GM18498 (cell line): ENCODE results near the gene WWOX.
"Not testable (repeated sequence)": the region's sequence is repeated elsewhere in the genome, so short reads cannot be mapped to it uniquely, and the experiment has no call there.

Source experiments
- ATAC-seq: cut with Tn5 transposase; IDR thresholded peaks from one replicate; pipeline ENCODE4 v1.9.1; 2021; ENCODE audit warnings: mild to moderate bottlenecking, moderate library complexity; ENCODE audit not compliant: unreplicated experiment

The WWOX gene

DNA sequence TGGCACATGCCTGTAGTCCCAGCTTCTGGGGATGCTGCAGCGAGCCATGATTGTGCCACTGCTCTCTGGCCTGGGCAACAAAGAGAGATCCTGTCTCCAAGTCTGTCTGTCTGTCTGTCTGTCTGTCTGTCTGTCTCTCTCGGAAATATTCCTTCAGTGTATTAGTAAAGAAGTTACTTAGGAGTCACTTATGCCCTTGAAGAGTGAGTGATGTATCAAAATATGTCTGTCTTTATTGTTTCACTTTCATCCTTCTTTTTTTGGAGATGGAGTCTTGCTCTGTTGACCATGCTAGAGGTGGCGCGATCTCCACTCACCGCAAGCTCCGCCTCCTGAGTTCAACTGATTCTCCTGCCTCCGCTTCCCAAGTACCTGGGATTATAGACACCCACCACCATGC lies 410.5 kb downstream of the WWOX start:
- ATAC-seq: no peak

DNA sequence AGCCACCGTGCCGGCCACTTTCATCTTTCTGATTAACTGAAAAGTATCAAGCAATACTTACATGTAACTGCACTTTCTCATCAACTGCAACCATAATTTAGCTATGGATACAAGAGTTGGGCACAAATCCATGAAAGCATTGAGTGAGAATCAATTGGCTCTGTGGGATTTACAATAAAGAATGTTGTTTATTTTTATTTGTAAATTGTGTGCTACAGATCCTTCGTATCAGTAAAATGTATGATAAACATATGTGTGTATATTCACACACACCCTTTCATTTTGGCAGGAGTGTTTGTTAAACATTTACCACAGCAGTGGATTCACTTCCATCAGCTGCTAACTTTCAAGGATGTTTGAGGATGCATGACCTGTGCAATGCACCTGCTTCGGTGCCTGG lies 411.0 kb downstream of the WWOX start:
- ATAC-seq: no peak

DNA sequence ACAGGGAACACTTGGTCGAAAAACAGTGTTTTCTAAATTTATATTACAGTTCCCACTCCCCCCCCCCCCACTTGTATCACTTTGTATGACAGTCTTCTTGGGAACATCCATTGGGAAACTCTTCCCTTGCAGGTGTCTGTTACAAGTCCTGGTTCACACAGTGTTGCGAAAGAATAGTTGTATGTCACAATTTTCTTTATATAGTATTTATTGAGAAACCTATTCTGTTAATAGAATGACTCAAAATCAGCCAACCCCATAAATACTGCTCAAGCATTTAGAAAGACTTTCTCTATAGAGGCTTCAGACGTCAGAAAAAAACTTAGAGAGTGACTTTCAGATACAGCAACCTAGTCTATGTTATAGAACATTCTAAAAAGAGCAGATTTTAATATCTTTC lies 414.4 kb downstream of the WWOX start:
- ATAC-seq: no peak

DNA sequence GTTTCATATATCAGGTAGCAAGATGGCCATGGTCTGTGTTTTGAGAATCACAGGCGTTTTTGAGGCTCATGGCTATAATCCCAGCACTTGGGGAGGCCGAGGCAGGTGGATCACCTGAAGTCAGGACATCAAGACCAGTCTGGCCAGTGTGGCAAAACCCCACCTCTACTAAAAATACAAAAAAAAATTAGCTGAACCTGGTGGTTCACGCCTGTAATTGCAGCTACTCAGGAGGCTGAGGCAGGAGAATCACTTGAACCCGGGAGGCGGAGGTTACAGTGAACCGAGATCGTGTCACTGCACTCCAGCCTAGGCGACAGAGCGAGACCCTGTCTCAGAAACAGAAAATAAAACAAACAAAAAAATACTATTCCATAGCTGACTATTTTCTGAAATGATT lies 415.4 kb downstream of the WWOX start:
- not testable (repeated sequence) for ATAC-seq

DNA sequence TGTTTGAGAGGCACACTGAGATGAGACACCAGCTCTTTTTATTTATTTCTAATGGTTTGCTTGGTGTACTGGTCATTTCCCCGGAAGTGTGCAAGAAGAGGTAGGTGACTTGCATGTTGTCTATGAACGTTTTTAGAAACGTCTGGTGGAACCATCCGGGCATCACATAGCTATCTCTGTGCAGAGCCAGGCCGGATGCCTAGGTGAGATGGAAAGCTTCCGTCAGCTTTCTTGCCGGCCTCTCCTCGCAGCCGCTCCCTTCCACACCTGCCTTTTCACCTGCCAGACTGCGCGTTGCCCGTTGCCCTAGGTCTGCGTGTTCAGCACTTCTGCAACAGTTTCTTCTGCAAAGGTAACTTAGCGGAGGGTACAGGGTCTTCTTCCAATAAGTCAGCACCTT lies 416.0 kb downstream of the WWOX start:
- ATAC-seq: no peak

DNA sequence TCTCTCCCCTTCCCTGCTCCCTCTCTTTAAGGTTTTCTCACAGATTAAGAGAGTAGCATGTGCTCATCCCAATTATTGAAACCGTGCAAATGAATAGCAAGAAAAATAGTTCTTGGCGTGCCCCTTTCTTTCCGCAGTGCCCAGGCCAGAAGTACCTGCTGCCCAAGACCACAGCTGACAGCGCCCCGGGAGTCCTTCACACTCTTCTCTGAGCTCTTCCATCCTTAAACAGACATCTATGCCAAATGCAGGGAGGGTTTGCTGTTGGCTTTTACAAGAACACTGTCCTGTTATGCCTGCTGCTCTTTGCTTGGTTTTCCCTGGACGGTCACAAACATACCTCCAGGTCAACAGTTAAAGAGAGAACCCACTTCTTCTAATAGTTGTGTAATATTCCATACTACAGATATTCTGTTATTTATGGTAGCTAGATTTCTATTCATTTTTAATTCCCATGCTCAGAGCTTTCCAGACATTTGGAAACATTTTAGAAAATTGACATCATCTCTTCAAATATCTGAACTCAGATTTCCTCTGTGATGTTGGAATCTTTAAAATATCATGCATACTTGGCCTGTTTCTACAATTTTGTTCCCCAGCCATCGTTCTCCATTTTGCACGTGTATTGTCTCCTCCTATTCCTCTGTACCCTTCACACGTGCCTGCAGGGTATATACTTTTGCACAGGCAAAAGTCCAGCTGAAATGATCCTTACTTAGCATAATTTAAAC lies 416.7 kb downstream of the WWOX start:
- no peak for ATAC-seq

DNA sequence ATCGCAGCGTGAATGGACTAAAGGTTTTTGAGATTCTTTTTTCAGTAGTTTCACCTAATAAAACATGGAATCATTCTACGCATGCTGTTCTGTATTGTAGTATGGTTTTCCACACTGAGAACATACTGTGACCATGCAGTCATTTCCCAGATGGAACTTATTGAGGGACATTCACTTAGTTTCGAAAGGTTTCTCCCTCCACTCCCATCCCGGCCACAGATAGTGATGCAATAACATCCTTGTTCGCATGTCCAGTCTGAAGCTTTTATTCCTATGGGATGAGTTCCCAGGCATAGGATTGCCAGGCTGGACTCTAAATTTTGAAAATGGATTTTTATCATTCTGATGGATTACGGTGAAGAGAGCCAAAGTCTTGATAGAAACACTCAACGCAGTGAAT lies 420.4 kb downstream of the WWOX start:
- no peak for ATAC-seq

DNA sequence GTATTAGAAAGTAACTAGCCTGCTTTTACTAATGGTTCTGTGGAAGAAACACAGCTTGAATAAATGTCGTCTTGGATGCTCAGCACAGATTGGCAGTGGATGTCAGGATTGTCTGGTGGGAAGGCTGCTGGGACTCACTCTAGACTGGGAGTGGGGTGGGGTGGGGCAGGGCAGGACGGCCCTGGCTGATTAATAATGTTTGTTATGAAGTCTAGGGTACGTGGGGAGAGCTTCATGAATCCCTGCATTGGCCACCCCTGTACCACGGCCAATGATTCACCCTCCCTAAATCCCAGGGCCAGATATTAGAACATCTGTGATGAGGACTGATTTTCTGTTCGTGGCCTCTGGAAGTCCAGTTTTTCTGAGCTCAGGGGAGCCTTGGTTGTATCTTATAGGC lies 421.0 kb downstream of the WWOX start:
- no peak for ATAC-seq

DNA sequence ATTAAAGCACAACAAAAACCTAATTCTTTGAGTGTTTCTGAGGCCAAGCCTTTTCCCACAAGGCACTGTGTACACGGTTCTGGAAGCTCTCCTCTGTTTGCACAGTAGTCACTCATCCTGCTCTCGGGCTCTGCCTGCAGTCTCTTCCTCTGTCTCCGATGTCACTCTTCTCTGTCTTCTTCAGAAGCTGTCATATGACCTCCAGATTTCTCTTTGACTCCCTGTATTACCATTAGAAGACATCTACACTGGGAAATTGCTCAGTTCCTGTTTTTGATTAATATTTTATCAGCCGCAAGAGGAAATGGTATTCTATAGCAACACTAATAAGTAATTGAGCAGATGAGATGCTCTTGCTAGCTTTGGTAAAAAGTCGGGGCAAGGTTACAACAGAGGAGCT lies 422.9 kb downstream of the WWOX start:
- no peak for ATAC-seq

DNA sequence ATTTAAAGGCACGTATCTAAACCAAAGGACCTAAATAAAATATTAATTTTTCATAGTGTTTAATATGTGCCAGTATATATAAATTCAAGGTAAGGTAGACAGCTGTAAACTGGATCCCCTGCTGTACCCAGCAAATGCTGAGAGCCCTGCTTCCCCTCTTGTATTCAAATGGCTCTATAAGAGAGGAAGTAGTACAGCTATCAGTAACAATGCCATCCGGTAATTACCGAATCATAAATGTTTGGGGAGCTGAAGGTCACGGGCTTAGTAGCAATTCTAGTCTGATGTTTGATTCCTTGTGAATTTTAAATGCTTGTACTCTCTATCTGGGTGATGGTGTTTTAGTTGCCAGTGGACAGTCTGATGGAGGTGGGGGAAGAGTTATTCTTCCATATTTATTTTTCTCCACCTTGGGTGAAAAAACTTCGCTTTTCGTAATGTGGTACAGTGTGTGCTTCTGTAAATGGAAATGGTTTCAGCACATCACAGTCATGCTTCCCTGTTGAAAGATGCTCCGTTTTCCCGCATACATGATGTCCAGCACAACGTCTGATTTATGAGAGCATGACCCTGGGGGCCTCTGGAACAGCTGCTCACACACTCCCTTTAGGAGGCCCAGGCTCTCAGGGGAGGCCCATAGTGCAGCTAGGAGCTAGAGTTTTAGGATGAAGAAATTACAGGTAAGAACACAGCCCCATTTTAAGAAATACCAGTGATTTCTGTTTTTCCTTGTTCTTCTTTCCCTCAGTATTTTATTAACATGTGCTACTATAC lies 423.9 kb downstream of the WWOX start:
- ATAC-seq: no peak

DNA sequence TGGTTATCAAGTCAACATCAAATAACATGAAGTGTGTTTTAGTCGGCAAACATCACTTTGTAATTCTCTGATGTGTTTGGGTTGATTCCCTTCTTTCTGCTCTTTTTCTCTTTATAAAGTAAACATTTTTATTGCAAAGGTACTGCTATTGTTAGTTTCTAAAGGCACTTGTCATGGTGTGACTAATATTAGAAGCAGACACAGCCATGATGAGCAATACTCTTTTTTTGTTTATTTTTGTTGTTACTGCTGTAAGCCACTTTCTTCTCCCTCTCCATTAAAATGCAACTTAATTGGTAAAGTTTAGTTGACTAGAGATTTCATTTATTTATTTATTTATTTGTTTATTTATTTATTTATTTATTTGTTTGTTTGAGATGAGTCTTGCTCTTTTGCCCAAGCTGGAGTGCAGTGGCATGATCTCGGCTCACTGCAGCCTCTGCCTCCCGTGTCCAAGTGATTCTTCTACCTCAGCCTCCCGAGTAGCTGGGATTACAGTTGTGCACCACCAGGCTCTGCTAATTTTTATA lies 424.7 kb downstream of the WWOX start:
- ATAC-seq: no peak

DNA sequence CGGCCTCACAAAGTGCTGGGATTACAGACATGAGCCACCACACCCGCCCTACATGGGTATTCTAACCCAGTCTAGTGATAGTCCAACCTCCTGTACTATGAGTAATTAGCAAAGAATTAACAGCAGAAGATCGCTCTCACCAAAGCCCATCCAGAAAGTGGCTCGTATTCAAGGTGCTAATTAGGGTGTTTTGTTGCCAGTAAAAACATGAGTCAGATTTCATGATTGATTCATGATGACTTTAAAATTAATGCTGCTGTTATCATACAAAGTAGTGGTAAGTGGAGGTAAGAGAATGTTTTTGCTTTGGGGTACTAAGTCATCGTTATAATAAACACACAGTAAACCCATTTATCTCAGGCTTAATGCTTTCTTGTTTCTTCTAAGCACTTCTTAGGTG lies 428.8 kb downstream of the WWOX start:
- no peak for ATAC-seq

DNA sequence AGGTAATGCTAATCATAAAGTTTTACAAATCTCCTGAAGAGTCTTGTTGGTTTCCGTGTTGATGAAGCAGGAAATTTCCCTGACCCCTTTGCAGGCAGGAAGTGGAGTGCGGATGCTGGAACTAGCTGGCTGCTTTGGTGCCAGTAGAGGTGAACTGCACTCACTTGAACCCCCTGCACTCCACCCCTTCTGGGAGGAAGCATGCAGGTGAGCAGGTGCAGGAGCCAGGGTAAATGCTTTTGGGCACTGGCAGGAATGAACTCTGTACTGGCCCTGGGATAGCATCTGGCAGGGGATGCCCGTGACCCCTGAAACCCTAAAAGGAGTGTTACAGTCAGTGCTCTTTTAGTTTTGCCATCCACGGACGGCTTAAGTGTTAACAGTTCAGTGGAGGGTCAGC lies 430.4 kb downstream of the WWOX start:
- no peak for ATAC-seq

DNA sequence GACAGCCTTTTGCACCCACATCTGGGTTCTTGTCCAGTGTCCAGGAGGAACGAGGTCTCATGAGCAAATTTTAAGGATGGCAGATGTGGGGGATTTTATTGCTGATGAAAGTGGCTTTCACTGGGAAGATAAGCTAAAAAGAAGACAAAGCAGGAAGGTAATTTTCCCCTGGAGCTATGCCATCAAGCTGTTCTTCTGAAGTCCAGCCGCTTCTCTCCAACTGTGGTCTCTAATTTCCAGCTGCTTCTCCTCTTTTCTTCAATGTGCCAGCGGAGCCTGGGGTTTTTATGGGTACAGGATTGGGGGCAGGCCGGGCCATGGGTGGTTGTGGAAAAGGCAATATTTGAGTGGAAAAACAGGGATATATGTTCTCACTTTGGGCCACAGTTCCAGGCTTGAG lies 430.8 kb downstream of the WWOX start:
- no peak for ATAC-seq

DNA sequence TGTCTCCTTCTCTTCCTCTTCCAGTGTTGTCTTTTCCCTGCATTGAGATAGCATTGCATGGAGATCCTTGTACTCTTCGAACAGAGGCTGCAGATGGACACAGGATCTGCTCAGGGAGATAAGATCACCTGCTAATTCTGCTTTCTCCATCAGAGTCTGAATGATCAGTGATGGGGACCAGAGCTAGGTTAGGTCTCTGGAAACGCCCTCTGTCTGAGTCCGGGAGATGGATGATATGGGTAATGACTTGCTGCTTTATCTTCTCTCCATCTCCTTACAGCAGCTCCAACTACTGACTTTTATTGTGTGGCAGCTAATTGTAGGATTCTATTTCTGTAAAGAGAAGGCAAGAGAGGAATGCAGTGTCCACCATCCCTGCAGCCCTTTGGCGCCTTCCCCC lies 435.6 kb downstream of the WWOX start:
- ATAC-seq: no peak

DNA sequence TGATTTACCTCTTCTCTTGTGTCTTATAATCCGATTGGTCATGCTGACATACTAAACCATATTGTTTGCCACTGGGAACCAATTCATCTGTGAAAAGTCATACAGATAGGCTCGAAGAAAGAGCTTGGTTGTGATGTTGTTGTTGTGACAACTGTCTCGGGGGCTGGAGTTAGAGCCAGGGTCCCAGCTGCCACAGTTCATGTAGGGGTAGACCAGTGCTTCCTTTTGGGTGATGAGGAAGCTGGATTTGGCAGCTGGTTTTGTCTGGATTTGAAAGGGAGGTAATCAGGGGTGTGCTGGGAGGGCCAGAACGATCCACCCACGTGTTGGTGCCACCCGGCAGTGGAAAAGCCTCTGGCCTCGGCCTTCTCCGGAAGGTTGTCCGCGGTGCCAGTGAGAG lies 438.1 kb downstream of the WWOX start:
- no peak for ATAC-seq

DNA sequence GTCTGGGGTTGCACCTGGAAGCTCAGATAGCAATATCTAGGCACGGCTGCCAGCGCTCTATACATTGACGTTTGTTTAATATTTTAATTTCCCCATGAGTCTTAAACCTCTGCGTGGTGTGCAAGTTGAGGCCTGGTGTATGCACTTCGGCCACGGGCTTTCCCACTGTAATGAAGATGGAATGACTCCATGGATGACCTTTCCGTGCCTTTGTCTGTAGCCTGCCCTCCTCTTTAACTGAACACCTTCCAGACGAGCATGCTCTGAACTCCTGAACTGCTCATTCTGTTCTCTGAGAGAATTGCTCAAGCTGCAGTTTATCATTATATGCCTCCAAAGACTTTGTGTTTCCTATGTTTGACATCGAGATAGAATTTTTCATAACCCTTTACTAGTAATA lies 438.8 kb downstream of the WWOX start:
- ATAC-seq: no peak

DNA sequence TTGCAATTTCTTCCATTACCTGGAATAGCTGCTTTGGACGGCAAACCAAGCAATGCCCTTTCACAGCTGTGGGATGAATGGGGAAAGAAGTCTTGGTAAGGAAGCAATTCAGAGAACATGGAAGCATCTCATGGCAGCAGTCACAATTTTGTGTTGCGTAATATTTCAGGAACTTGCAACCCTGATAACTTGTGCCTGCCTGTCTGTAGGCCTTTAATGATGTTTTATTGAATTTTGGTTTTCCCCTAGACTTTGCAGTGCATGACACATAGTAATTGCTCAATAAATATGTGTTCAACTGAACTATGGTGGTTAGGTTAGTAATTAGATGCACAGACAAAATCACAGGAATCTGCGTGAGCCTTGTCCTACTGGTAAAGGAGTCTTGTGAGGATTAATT lies 439.5 kb downstream of the WWOX start:
- no peak for ATAC-seq

DNA sequence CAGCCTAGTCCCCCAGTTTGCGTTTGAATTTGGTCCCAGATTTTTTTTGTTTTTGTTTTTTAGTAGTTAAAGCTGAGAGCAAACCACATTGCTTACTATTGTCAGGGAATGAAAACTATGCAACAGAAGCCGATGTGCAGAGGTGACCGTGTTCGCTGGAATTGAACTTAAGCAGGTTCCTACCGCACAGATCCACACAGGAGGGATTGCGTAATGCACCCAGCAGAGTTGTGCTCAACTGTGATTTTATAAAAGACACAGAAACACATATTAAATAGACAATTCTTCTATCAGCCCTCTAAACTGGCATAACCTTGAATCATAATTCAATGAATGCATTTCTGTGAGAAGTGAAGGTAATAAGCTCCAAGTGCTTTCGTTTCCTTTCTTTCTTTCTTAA lies 443.0 kb downstream of the WWOX start:
- no peak for ATAC-seq

DNA sequence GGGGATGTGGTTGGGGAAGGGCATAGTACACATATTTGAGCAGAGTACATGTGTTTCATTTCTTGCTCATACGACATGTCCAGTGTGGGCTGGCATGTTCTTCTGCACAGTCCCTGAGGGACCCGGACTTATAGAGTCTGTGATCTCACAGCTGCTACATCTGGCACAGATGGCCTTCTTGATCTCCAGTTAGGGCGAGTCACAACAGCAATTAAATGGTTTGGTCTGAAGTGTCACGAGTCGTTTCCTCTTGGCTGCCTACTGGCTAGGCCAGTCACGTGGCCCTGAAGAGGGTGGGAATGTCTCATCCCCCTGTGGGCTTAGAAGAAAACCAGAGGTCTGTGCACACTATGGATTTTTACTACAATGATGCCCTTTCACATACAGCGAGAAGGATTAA lies 443.6 kb downstream of the WWOX start:
- ATAC-seq: no peak

DNA sequence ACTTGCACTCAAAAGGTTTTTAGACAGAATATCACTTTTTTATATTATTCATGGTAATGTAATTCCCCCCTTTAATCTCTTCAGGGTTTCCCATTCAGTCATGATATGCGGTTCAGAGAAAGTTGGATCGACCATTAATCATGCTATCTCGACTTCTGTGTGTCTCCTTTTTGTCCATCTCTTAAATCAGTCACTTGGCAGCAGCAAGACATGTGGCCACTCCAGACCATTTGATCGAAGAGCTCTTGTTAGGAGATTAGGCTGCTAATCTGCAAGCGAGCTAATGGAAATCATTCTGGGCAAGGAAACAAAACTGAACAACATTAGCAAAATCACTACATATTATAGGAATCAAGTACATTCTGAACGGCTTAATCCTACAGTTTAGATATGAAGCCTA lies 449.9 kb downstream of the WWOX start:
- no peak for ATAC-seq

DNA sequence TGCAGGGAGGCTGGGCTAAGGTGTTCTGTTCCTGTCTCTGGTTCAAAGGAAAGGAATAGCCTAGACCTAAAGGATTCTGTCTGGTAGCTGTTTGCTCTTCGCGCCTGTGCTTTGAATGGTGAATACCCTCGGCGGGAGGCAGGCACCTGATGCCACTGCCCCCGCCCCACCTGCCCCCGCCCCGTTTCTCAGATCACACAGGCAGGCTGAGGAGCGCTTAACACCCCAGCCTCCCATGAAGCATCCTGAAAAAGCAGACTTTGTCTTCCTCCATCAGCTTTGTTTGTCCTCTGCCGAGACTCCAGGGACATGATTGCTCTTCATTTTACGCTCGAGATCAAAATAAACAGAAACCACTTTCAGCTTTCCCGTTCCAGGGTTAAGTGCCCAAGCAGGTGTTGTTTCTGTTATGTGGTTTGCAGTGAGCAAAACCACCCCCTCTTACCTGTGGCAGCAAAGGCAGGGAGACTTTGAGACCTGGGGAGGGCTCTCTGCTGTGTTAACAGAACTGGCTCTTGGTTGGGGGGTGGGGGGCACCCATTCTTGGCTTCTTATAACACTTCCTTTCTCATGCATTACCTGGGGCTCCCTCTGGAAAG lies 452.1 kb downstream of the WWOX start:
- ATAC-seq: no peak
